CD4-positive, alpha-beta T cell (primary cell): ENCODE measurements around the gene ZFP1. TPM values are rescaled to one million over a fixed set of nuclear protein-coding genes. Genes with fewer than 3 reads are reported as not detected.

Experiments used
- ATAC-seq: fragments of 200-7000 bp; cut with Tn5 transposase; one replicate; pipeline ENCODE4 v1.10.0; 2022; ENCODE audit warnings: mild to moderate bottlenecking; ENCODE audit not compliant: poor library complexity
- CTCF ChIA-PET: fragments of 350-600 bp; sonication (Branson Sonifier 250); formaldehyde crosslinking; loops from one replicate; lab custom pipeline; 2021; ENCODE audit warnings: antibody characterized with exemption, inconsistent platforms; lab: Charles Lee
- POLR2A ChIA-PET: fragments of 350-600 bp; sonication (Branson Sonifier 250); formaldehyde crosslinking; loops from one replicate; lab custom pipeline; 2021; ENCODE audit warnings: antibody characterized with exemption, inconsistent platforms; lab: Charles Lee
- DNase-seq, 14 experiments: peaks; one replicate each; pipeline ENCODE4 v3.0.0-alpha.2; 2013 to 2020; ENCODE audit warnings: mixed read lengths in 2 of 14
- H3K27ac ChIP-seq, 2 donors: one replicate each; pipeline versions ENCODE4 v1.5.1 to v1.7.0; 2013; ENCODE audit warnings: low read length in 2 of 2, low read depth in 1 of 2, mild to moderate bottlenecking in 1 of 2
- H3K27me3 ChIP-seq, 2 experiments: 1 replicate in 1 of 2; 2 replicates in 1 of 2; pipeline versions ENCODE4 v1.6.1 to v1.7.0; 2013; ENCODE audit warnings: low read length in 2 of 2, control low read depth in 1 of 2, mild to moderate bottlenecking in 1 of 2, moderate library complexity in 1 of 2; ENCODE audit not compliant: insufficient read depth in 2 of 2, control insufficient read depth in 1 of 2
- H3K36me3 ChIP-seq: one replicate; pipeline ENCODE4 v1.6.1; 2013; ENCODE audit warnings: low read length, control low read depth; ENCODE audit not compliant: insufficient read depth
- H3K4me1 ChIP-seq: one replicate; pipeline ENCODE4 v1.6.1; 2013; ENCODE audit warnings: low read length, control low read depth; ENCODE audit not compliant: insufficient read depth
- H3K4me3 ChIP-seq: one replicate; pipeline ENCODE4 v1.5.1; 2013; ENCODE audit warnings: mild to moderate bottlenecking, low read length, moderate library complexity
- H3K9me3 ChIP-seq, 2 experiments: 1 replicate in 1 of 2; 2 replicates in 1 of 2; pipeline versions ENCODE4 v1.6.1 to v1.7.0; 2013; ENCODE audit warnings: low read length in 2 of 2, mild to moderate bottlenecking in 2 of 2, control low read depth in 1 of 2, moderate library complexity in 1 of 2; ENCODE audit not compliant: control insufficient read depth in 1 of 2, insufficient read depth in 1 of 2
- H3K27ac Mint-ChIP-seq: one replicate; pipeline ENCODE4 v1.8.0; 2020; ENCODE audit warnings: mixed read lengths
- H3K27me3 Mint-ChIP-seq: one replicate; pipeline ENCODE4 v1.8.0; 2021; ENCODE audit warnings: mixed read lengths
- H3K36me3 Mint-ChIP-seq: one replicate; pipeline ENCODE4 v1.8.0; 2021; ENCODE audit warnings: low read depth, mixed read lengths
- H3K4me1 Mint-ChIP-seq: one replicate; pipeline ENCODE4 v1.8.0; 2021; ENCODE audit warnings: low read depth, mixed read lengths
- H3K4me3 Mint-ChIP-seq: one replicate; pipeline ENCODE4 v1.8.0; 2020; ENCODE audit warnings: mild to moderate bottlenecking, mixed read lengths
- H3K9me3 Mint-ChIP-seq: one replicate; pipeline ENCODE4 v1.8.0; 2020; ENCODE audit warnings: mixed read lengths
- CTCF ChIP-seq: fragments of 200-600 bp; IDR thresholded peaks from one replicate; pipeline ENCODE4 v1.8.0; 2022; ENCODE audit warnings: antibody characterized with exemption, mild to moderate bottlenecking
- intact Hi-C, 2 experiments: fragments of 100-400 bp; cut with DNase I in 1 of 2; cut with micrococcal nuclease in 1 of 2; formaldehyde crosslinking; loops; one replicate each; pipeline versions ENCODE4 v1.15.1 to v1.9.0; 2023 to 2025; cut with DNase I, micrococcal nuclease
- total RNA-seq, 174 experiments: library from RNA in 2 of 174; stranded (reverse) in 2 of 174; gene quantifications; one replicate each; pipeline ENCODE4 v1.2.3 and lab custom pipeline; 2021 to 2026

Gene ZFP1
- total RNA-seq, 2 experiments from 2014 or later, result 6.2 to 7.5 TPM

GRCh38 chr16:75116911-75117245, 31.4 kb upstream of the ZFP1 start:
- DNase-seq (no peak), ATAC-seq (no peak)
- peaks cover 7 to 9% of the 10 kb centered on the region in 2 experiments for H3K9me3 ChIP-seq
- CTCF ChIA-PET, result no interaction called here
- intact Hi-C loops, result no loop called here
- H3K4me3 ChIP-seq, result no peak overlapping the region
- Mint-ChIP-seq H3K9me3 (no peaks in the 10 kb centered on the region), H3K27ac (no peak overlapping the region), H3K27me3 (peaks cover 11% of the 10 kb centered on the region), H3K4me3 (no peak overlapping the region), H3K4me1 (no peaks in the 10 kb centered on the region), H3K36me3 (no peaks in the 10 kb centered on the region)
- no peak for TF ChIP-seq CTCF
- H3K4me1 ChIP-seq, result peaks cover 7% of the 10 kb centered on the region
- peaks cover 4 to 9% of the 10 kb centered on the region in 2 experiments for H3K27me3 ChIP-seq
- H3K27ac ChIP-seq, result no peak overlapping the region
- POLR2A ChIA-PET, result no interaction called here
- no peaks in the 10 kb centered on the region for H3K36me3 ChIP-seq

- H3K9me3 Mint-ChIP-seq, result peaks cover 4% of the 10 kb centered on the region
- Histone ChIP-seq H3K27me3 (no peaks in the 10 kb centered on the region), H3K4me3 (no peak overlapping the region), H3K9me3 (peaks cover 8 to 11% of the 10 kb centered on the region in 2 experiments), H3K27ac (no peak overlapping the region), H3K36me3 (no peaks in the 10 kb centered on the region), H3K4me1 (peaks cover 6% of the 10 kb centered on the region)
- TF ChIP-seq CTCF, result no peak
- no peaks in the 10 kb centered on the region for H3K4me1 Mint-ChIP-seq
- no peaks in the 10 kb centered on the region for H3K27me3 Mint-ChIP-seq
- intact Hi-C loops, result no loop called here
- no peak for DNase-seq
- POLR2A ChIA-PET, result no interaction called here
- ATAC-seq, result no peak
- no peaks in the 10 kb centered on the region for H3K36me3 Mint-ChIP-seq
- CTCF ChIA-PET, result no interaction called here
- H3K27ac Mint-ChIP-seq, result no peak overlapping the region
- no peak overlapping the region for H3K4me3 Mint-ChIP-seq
Measured at GRCh38 chr16:75118943-75119539, 29.3 kb upstream of the ZFP1 start.

GRCh38 chr16:75120253-75120652, 28.1 kb upstream of the ZFP1 start:
- Histone ChIP-seq H3K4me3 (no peak overlapping the region), H3K27me3 (no peaks in the 10 kb centered on the region), H3K36me3 (no peaks in the 10 kb centered on the region), H3K9me3 (peaks cover 7 to 11% of the 10 kb centered on the region in 2 experiments), H3K4me1 (peaks cover 6% of the 10 kb centered on the region), H3K27ac (no peak overlapping the region)
- DNase-seq (no peak), ATAC-seq (no peak)
- POLR2A ChIA-PET, result interaction anchor here (0.7 kb wide), 1 partner anchor 248 kb away, joined by 4 read pairs; no protein-coding TSS in a partner anchor
- Mint-ChIP-seq H3K4me1 (no peaks in the 10 kb centered on the region), H3K9me3 (peaks cover 4% of the 10 kb centered on the region), H3K27me3 (no peaks in the 10 kb centered on the region), H3K4me3 (no peak overlapping the region), H3K27ac (no peak overlapping the region), H3K36me3 (no peaks in the 10 kb centered on the region)
- no peak for TF ChIP-seq CTCF
- CTCF ChIA-PET, result no interaction called here
- intact Hi-C loops, result no loop called here
